Mesenchymal stem cell (in vitro differentiated cells and primary cell): ENCODE data around the gene NAV2.

Experiments
- DNase-seq: peaks from one replicate; pipeline ENCODE4 v3.0.0-alpha.2; 2013
- H2AFZ ChIP-seq: one replicate; pipeline ENCODE4 v1.6.1; 2013; ENCODE audit warnings: low read depth, mild to moderate bottlenecking, control low read depth, inconsistent platforms, low read length, moderate library complexity
- H2AK5ac ChIP-seq: 2 replicates; pipeline ENCODE4 v1.6.1; 2013; ENCODE audit warnings: low read length, moderate library complexity, mild to moderate bottlenecking, inconsistent platforms; ENCODE audit not compliant: severe bottlenecking
- H2BK120ac ChIP-seq: one replicate; pipeline ENCODE4 v1.6.1; 2013; ENCODE audit warnings: low read depth, mild to moderate bottlenecking, inconsistent platforms, low read length, moderate library complexity
- H2BK12ac ChIP-seq, 2 experiments: one replicate each; pipeline ENCODE4 v1.6.1; 2013; ENCODE audit warnings: inconsistent platforms in 2 of 2, low read length in 2 of 2, mild to moderate bottlenecking in 2 of 2, moderate library complexity in 2 of 2, control low read depth in 1 of 2
- H2BK15ac ChIP-seq: one replicate; pipeline ENCODE4 v1.6.1; 2013; ENCODE audit warnings: mild to moderate bottlenecking, low read depth, inconsistent platforms; ENCODE audit not compliant: poor library complexity, severe bottlenecking
- H2BK5ac ChIP-seq: 2 replicates; pipeline ENCODE4 v1.6.1; 2013; ENCODE audit warnings: low read depth, mild to moderate bottlenecking, low read length, control low read depth, inconsistent platforms; ENCODE audit not compliant: poor library complexity, severe bottlenecking
- H3K14ac ChIP-seq, 2 experiments: one replicate each; pipeline ENCODE4 v1.6.1; 2013; ENCODE audit warnings: inconsistent platforms in 2 of 2, low read length in 2 of 2, control low read depth in 1 of 2, mild to moderate bottlenecking in 1 of 2, moderate library complexity in 1 of 2
- H3K18ac ChIP-seq, 2 experiments: one replicate each; pipeline ENCODE4 v1.6.1; 2013; ENCODE audit warnings: inconsistent platforms in 2 of 2, low read length in 2 of 2, control low read depth in 1 of 2, low read depth in 1 of 2, mild to moderate bottlenecking in 1 of 2
- H3K23ac ChIP-seq, 2 experiments: one replicate each; pipeline ENCODE4 v1.6.1; 2013; ENCODE audit warnings: inconsistent platforms in 2 of 2, low read length in 2 of 2, mild to moderate bottlenecking in 2 of 2, moderate library complexity in 2 of 2, control low read depth in 1 of 2
- H3K27ac ChIP-seq: 2 replicates; pipeline ENCODE4 v1.5.1; 2013; ENCODE audit warnings: mild to moderate bottlenecking, moderate library complexity, low read length, control low read depth, inconsistent platforms; ENCODE audit not compliant: poor library complexity, severe bottlenecking
- H3K27me3 ChIP-seq, 2 experiments: 2 replicates each; pipeline versions ENCODE4 v1.6.1 to v1.7.0; 2013; ENCODE audit warnings: low read length in 2 of 2, mild to moderate bottlenecking in 2 of 2, moderate library complexity in 2 of 2, control low read depth in 1 of 2, inconsistent platforms in 1 of 2; ENCODE audit not compliant: control insufficient read depth in 1 of 2, insufficient read depth in 1 of 2
- H3K36me3 ChIP-seq, 2 experiments: 2 replicates each; pipeline versions ENCODE4 v1.6.1 to v1.7.0; 2013; ENCODE audit warnings: low read length in 2 of 2, control low read depth in 1 of 2, inconsistent platforms in 1 of 2, low read depth in 1 of 2, mild to moderate bottlenecking in 1 of 2; ENCODE audit not compliant: insufficient read depth in 2 of 2, control insufficient read depth in 1 of 2
- H3K4ac ChIP-seq, 2 experiments: one replicate each; pipeline ENCODE4 v1.6.1; 2013; ENCODE audit warnings: inconsistent platforms in 2 of 2, low read length in 2 of 2, mild to moderate bottlenecking in 2 of 2, moderate library complexity in 2 of 2, control low read depth in 1 of 2, low read depth in 1 of 2
- H3K4me1 ChIP-seq: 2 replicates; pipeline ENCODE4 v1.6.1; 2013; ENCODE audit warnings: low read depth, low read length, control low read depth; ENCODE audit not compliant: control insufficient read depth, insufficient read depth
- H3K4me2 ChIP-seq: 2 replicates; pipeline ENCODE4 v1.6.1; 2013; ENCODE audit warnings: low read length, mild to moderate bottlenecking, inconsistent platforms; ENCODE audit not compliant: poor library complexity, severe bottlenecking
- H3K4me3 ChIP-seq, 2 experiments: 2 replicates each; pipeline versions ENCODE4 v1.5.1 to v1.7.0; 2013; ENCODE audit warnings: low read length in 2 of 2, mild to moderate bottlenecking in 2 of 2, control low read depth in 1 of 2, low read depth in 1 of 2; ENCODE audit not compliant: insufficient read depth in 1 of 2
- H3K79me1 ChIP-seq: replicated peaks from 2 replicates; pipeline ENCODE4 v1.6.1; 2013; ENCODE audit warnings: mild to moderate bottlenecking, control low read depth, low read length, inconsistent platforms; ENCODE audit not compliant: poor library complexity, severe bottlenecking
- H3K9ac ChIP-seq: 2 replicates; pipeline ENCODE4 v1.7.0; 2013; ENCODE audit warnings: mild to moderate bottlenecking, low read length, moderate library complexity
- H3K9me3 ChIP-seq: 2 replicates; pipeline ENCODE4 v1.7.0; 2013; ENCODE audit warnings: mild to moderate bottlenecking, low read length; ENCODE audit not compliant: control insufficient read depth
- H4K8ac ChIP-seq: one replicate; pipeline ENCODE4 v1.6.1; 2013; ENCODE audit warnings: inconsistent platforms, mild to moderate bottlenecking, low read length, moderate library complexity
- H4K91ac ChIP-seq: one replicate; pipeline ENCODE4 v1.6.1; 2013; ENCODE audit warnings: mild to moderate bottlenecking, low read length, inconsistent platforms
- WGBS: methylation state at CpG from one replicate; pipeline ENCODE4 v1.1.7; 2013; ENCODE audit warnings: mixed read lengths; 5-methylcytosine and 5-hydroxymethylcytosine counted together

The NAV2 gene

DNA sequence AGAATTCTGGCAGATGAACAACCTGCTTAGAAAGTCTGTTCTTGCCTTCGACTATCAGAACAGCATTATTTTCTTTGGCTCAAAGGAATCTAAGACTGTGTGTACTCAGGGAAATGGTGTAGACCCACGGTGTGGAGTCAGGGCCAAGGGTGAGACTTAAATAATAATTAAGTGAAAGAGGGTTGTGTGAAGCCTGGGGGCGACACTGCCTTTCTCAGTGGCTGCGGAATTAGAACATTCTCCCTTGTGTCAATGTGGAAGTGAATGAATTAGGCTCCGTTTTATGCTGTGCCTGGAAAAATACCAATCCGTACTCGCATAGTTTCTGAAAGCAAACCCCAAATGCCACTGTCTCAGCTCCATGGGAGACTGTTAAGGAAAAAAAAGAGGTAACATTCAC lies 50.7 kb downstream of the NAV2 start:
- no peak overlapping the region for H2BK12ac ChIP-seq
- peaks cover 22% of the 10 kb centered on the region for H3K79me1 ChIP-seq
- no peak overlapping the region for H3K27ac ChIP-seq
- no peak overlapping the region for H3K4ac ChIP-seq
- no peak overlapping the region for H3K14ac ChIP-seq
- H2BK120ac ChIP-seq, result no peak overlapping the region
- H3K27me3 ChIP-seq, result no peaks in the 10 kb centered on the region
- no peak overlapping the region for H3K4me2 ChIP-seq
- WGBS, result 90% methylated on average over 7 of the region's 7 CpGs
- no peak overlapping the region for H3K9ac ChIP-seq
- H2BK5ac ChIP-seq, result no peak overlapping the region
- no peak overlapping the region for H4K91ac ChIP-seq
- no peak for DNase-seq
- no peak overlapping the region for H2BK15ac ChIP-seq
- H3K9me3 ChIP-seq, result no peaks in the 10 kb centered on the region
- no peak overlapping the region for H3K23ac ChIP-seq
- H3K4me3 ChIP-seq, result no peak overlapping the region
- H3K4me1 ChIP-seq, result peaks cover 1% of the 10 kb centered on the region
- peaks cover 9 to 32% of the 10 kb centered on the region in 2 experiments for H3K36me3 ChIP-seq
- no peak overlapping the region for H3K18ac ChIP-seq
- no peak overlapping the region for H4K8ac ChIP-seq
- H2AK5ac ChIP-seq, result no peak overlapping the region
- no peak overlapping the region for H2AFZ ChIP-seq

- Histone ChIP-seq H3K4me3 (no peak overlapping the region), H2BK120ac (no peak overlapping the region), H3K27me3 (no peaks in the 10 kb centered on the region), H3K9me3 (no peaks in the 10 kb centered on the region), H4K8ac (no peak overlapping the region), H2BK15ac (no peak overlapping the region), H3K14ac (no peak overlapping the region), H2AK5ac (no peak overlapping the region), H3K4ac (no peak overlapping the region), H2BK12ac (no peak overlapping the region), H2BK5ac (no peak overlapping the region), H3K9ac (no peak overlapping the region), H4K91ac (no peak overlapping the region), H3K4me2 (no peak overlapping the region), H3K79me1 (peaks cover 18% of the 10 kb centered on the region), H2AFZ (no peak overlapping the region), H3K23ac (no peak overlapping the region), H3K36me3 (peaks cover 6 to 31% of the 10 kb centered on the region in 2 experiments), H3K18ac (no peak overlapping the region), H3K4me1 (peaks cover 6% of the 10 kb centered on the region), H3K27ac (no peak overlapping the region)
- peak; percentile 32 for DNase-seq
- 89% methylated on average over 3 of the region's 3 CpGs for WGBS
Observed at GRCh38 chr11:19766206-19766605, 53.6 kb downstream of the NAV2 start.

DNA sequence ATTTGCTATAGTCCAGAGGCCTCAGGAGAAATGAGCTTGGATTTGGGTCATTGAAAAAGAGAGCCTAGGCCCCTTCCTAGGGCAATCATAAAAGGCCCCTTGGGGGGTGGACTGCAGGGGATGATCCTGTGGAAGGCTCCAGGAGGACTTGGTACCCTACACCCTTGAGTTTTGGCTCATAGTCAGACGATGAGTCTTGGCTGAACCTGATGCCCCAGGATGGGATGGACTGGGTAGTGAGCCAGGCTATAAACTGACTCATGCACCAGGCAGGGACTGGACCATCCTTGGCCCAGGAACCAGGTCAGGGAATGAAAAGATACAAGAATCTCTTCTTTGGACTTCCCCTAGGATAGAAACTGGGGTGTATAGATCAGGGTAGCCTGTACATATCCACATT lies 54.2 kb downstream of the NAV2 start:
- Histone ChIP-seq H3K14ac (no peak overlapping the region), H2BK12ac (no peak overlapping the region), H2BK5ac (no peak overlapping the region), H3K23ac (no peak overlapping the region), H3K36me3 (peaks cover 2 to 26% of the 10 kb centered on the region in 2 experiments), H2BK15ac (no peak overlapping the region), H3K4ac (no peak overlapping the region), H3K18ac (no peak overlapping the region), H4K8ac (no peak overlapping the region), H3K4me3 (no peak overlapping the region), H2BK120ac (no peak overlapping the region), H3K9me3 (no peaks in the 10 kb centered on the region), H3K79me1 (peaks cover 20% of the 10 kb centered on the region), H3K27me3 (no peaks in the 10 kb centered on the region), H3K4me1 (peaks cover 6% of the 10 kb centered on the region), H4K91ac (no peak overlapping the region), H3K9ac (no peak overlapping the region), H3K27ac (no peak overlapping the region), H2AFZ (no peak overlapping the region), H2AK5ac (no peak overlapping the region), H3K4me2 (no peak overlapping the region)
- no peak for DNase-seq
- WGBS, result 96% methylated on average over 1 of the region's 1 CpG

GRCh38 chr11:19767627-19768151 lies 55.1 kb downstream of the NAV2 start:
- H4K91ac ChIP-seq, result no peak overlapping the region
- no peak for DNase-seq
- no peak overlapping the region for H2AK5ac ChIP-seq
- peaks cover 20% of the 10 kb centered on the region for H3K79me1 ChIP-seq
- no peak overlapping the region for H3K4ac ChIP-seq
- H3K23ac ChIP-seq, result no peak overlapping the region
- no peak overlapping the region for H2BK120ac ChIP-seq
- H3K4me3 ChIP-seq, result no peak overlapping the region
- H3K27ac ChIP-seq, result no peak overlapping the region
- H3K9me3 ChIP-seq, result no peaks in the 10 kb centered on the region
- H3K27me3 ChIP-seq, result no peaks in the 10 kb centered on the region
- no peak overlapping the region for H3K18ac ChIP-seq
- no peak overlapping the region for H3K14ac ChIP-seq
- peaks cover 2 to 21% of the 10 kb centered on the region in 2 experiments for H3K36me3 ChIP-seq
- H2BK15ac ChIP-seq, result no peak overlapping the region
- H3K4me2 ChIP-seq, result no peak overlapping the region
- no peak overlapping the region for H2AFZ ChIP-seq
- no peak overlapping the region for H4K8ac ChIP-seq
- no peak overlapping the region for H3K9ac ChIP-seq
- H2BK5ac ChIP-seq, result no peak overlapping the region
- peaks cover 6% of the 10 kb centered on the region for H3K4me1 ChIP-seq
- no peak overlapping the region for H2BK12ac ChIP-seq
- 65% methylated on average over 5 of the region's 5 CpGs for WGBS
